ENCODE data around the gene INPP5J. TPM values are rescaled to one million over a fixed set of nuclear protein-coding genes. Genes with fewer than 3 reads are reported as not detected.

INPP5J gene
- total and polyA plus RNA-seq, 2 of the 13 experiments (the other 11 are each of a cell fraction or from before 2014, with no cell fraction given): 0.24 to 1.1 TPM

DNA sequence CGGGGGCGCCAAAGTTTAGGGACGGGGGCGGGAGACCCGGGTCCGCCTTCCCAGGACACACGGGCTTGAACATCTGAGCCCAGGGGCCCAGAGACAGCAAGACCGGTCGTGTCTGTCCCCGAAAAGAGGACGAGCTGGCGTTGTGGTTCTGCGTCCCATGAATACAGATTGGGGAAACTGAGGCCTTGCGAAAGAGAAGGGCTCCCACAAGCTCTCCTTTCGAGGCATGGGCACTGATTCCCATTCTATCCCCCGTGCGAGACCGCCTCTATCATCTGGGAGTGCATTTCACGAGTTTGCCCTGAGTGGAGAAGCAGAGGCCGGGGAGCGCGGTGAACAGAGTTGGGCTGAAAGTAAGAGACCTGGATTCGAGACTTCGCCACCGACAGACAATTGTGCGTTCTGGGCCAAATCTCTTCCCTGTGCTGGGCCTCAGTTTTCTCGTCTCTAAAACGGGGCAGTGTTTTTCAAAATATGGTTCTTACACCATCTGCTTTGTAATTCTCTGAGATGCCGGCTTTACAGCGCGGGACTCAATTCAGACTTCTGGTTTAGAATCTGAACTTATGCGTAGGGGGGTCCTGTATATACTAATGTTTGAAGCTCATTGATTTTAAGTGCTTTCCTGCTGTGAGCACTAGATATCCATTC is 37.7 kb downstream of the INPP5J start (continued):
- TF ChIP-seq, protein P1, sequence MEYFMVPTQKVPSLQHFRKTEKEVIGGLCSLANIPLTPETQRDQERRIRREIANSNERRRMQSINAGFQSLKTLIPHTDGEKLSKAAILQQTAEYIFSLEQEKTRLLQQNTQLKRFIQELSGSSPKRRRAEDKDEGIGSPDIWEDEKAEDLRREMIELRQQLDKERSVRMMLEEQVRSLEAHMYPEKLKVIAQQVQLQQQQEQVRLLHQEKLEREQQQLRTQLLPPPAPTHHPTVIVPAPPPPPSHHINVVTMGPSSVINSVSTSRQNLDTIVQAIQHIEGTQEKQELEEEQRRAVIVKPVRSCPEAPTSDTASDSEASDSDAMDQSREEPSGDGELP (IDR thresholded peaks at IDR 0.05; ENCODE audit: borderline replicate concordance, low read depth): 0 out of 2 replicates have a peak, but pooled peaks have one; percentile 5
- TF ChIP-seq, protein P2, sequence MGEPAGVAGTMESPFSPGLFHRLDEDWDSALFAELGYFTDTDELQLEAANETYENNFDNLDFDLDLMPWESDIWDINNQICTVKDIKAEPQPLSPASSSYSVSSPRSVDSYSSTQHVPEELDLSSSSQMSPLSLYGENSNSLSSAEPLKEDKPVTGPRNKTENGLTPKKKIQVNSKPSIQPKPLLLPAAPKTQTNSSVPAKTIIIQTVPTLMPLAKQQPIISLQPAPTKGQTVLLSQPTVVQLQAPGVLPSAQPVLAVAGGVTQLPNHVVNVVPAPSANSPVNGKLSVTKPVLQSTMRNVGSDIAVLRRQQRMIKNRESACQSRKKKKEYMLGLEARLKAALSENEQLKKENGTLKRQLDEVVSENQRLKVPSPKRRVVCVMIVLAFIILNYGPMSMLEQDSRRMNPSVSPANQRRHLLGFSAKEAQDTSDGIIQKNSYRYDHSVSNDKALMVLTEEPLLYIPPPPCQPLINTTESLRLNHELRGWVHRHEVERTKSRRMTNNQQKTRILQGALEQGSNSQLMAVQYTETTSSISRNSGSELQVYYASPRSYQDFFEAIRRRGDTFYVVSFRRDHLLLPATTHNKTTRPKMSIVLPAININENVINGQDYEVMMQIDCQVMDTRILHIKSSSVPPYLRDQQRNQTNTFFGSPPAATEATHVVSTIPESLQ (CRISPR knock-in tag; conservative IDR thresholded peaks at IDR 0.05): no peak
- TF ChIP-seq ATF7 (IDR thresholded peaks at IDR 0.05) (no peak), ATF7 (CRISPR knock-in tag; IDR thresholded peaks at IDR 0.05) (no peak), ZSCAN20 (CRISPR knock-in tag; IDR thresholded peaks at IDR 0.05; ENCODE audit: borderline replicate concordance) (no peak), ZFAT (CRISPR knock-in tag; conservative IDR thresholded peaks at IDR 0.05) (no peak), POLR2A (IDR thresholded peaks at IDR 0.05; ENCODE audit: insufficient read depth in 1 of 2, low read depth in 2 of 2, low read length in 2 of 2) (no peak), NFYC (CRISPR knock-in tag; IDR thresholded peaks at IDR 0.05) (peak; percentile 3; the same call in 1 of the 2 replicates), GFI1 (CRISPR knock-in tag; IDR thresholded peaks at IDR 0.05; ENCODE audit: borderline replicate concordance) (0 out of 2 replicates have a peak, but pooled peaks have one; percentile 7), YEATS4 (CRISPR knock-in tag; IDR thresholded peaks at IDR 0.05; ENCODE audit: borderline replicate concordance) (peak; percentile 32), JUN (CRISPR knock-in tag; IDR thresholded peaks at IDR 0.05) (no peak), ZNF121 (CRISPR knock-in tag; IDR thresholded peaks at IDR 0.05) (peak; percentile 62; the same call in 1 of the 2 replicates), MEF2D (CRISPR knock-in tag; IDR thresholded peaks at IDR 0.05) (0 out of 2 replicates have a peak, but pooled peaks have one; percentile 8), RFXAP (CRISPR knock-in tag; IDR thresholded peaks at IDR 0.05; ENCODE audit: borderline replicate concordance) (no peak), MIER2 (CRISPR knock-in tag; IDR thresholded peaks at IDR 0.05) (no peak), ZNF292 (CRISPR knock-in tag; IDR thresholded peaks at IDR 0.05; ENCODE audit: borderline replicate concordance, low read depth) (no peak), KAT8 (CRISPR knock-in tag; IDR thresholded peaks at IDR 0.05) (no peak)
- TF ChIP-seq, protein P3, sequence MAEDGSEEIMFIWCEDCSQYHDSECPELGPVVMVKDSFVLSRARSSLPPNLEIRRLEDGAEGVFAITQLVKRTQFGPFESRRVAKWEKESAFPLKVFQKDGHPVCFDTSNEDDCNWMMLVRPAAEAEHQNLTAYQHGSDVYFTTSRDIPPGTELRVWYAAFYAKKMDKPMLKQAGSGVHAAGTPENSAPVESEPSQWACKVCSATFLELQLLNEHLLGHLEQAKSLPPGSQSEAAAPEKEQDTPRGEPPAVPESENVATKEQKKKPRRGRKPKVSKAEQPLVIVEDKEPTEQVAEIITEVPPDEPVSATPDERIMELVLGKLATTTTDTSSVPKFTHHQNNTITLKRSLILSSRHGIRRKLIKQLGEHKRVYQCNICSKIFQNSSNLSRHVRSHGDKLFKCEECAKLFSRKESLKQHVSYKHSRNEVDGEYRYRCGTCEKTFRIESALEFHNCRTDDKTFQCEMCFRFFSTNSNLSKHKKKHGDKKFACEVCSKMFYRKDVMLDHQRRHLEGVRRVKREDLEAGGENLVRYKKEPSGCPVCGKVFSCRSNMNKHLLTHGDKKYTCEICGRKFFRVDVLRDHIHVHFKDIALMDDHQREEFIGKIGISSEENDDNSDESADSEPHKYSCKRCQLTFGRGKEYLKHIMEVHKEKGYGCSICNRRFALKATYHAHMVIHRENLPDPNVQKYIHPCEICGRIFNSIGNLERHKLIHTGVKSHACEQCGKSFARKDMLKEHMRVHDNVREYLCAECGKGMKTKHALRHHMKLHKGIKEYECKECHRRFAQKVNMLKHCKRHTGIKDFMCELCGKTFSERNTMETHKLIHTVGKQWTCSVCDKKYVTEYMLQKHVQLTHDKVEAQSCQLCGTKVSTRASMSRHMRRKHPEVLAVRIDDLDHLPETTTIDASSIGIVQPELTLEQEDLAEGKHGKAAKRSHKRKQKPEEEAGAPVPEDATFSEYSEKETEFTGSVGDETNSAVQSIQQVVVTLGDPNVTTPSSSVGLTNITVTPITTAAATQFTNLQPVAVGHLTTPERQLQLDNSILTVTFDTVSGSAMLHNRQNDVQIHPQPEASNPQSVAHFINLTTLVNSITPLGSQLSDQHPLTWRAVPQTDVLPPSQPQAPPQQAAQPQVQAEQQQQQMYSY (CRISPR knock-in tag; IDR thresholded peaks at IDR 0.05): no peak
- TF ChIP-seq, protein P4, sequence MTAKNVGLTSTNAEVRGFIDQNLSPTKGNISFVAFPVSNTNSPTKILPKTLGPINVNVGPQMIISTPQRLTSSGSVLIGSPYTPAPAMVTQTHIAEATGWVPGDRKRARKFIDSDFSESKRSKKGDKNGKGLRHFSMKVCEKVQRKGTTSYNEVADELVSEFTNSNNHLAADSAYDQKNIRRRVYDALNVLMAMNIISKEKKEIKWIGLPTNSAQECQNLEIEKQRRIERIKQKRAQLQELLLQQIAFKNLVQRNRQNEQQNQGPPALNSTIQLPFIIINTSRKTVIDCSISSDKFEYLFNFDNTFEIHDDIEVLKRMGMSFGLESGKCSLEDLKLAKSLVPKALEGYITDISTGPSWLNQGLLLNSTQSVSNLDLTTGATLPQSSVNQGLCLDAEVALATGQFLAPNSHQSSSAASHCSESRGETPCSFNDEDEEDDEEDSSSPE (CRISPR knock-in tag; IDR thresholded peaks at IDR 0.05): 0 out of 2 replicates have a peak, but pooled peaks have one; percentile 11
- TF ChIP-seq, protein P5, sequence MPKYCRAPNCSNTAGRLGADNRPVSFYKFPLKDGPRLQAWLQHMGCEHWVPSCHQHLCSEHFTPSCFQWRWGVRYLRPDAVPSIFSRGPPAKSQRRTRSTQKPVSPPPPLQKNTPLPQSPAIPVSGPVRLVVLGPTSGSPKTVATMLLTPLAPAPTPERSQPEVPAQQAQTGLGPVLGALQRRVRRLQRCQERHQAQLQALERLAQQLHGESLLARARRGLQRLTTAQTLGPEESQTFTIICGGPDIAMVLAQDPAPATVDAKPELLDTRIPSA (CRISPR knock-in tag; IDR thresholded peaks at IDR 0.05; ENCODE audit: borderline replicate concordance): 0 out of 2 replicates have a peak, but pooled peaks have one; percentile 57
